IMR-90 (cell line): Measurements from ENCODE around the gene RBM5. TPM values are rescaled to one million over a fixed set of nuclear protein-coding genes. Genes with fewer than 3 reads are reported as not detected.

Source experiments
- ATAC-seq: fragments of 200-7000 bp; cut with Tn5 transposase; 2 replicates; pipeline ENCODE4 v1.9.1; 2020; ENCODE audit warnings: low read depth, mild to moderate bottlenecking, moderate library complexity
- BruUV-seq: library from RNA; stranded (reverse); fragments of 400-500 nt; replicated peaks from 2 replicates; lab custom pipeline; 2021; lab: Mats Ljungman, UMichigan
- CTCF ChIA-PET: fragments of 300-600 bp; formaldehyde crosslinking; extraction: SDS; loops from one replicate; lab custom pipeline; 2021; ENCODE audit warnings: antibody characterized with exemption; lab: Yijun Ruan, JAX
- POLR2A ChIA-PET: fragments of 300-600 bp; sonication (Branson Sonifier 250); formaldehyde crosslinking; loops from one replicate; lab custom pipeline; 2022; ENCODE audit warnings: antibody characterized with exemption; ENCODE audit not compliant: unreplicated experiment; lab: Charles Lee
- DNase-seq: peaks from one replicate; pipeline ENCODE4 v3.0.0; 2013
- H2AFZ ChIP-seq: replicated peaks from 2 replicates; pipeline ENCODE3; 2013; ENCODE audit warnings: low read length, mild to moderate bottlenecking; ENCODE audit not compliant: poor library complexity
- H2AK5ac ChIP-seq: 2 replicates; pipeline ENCODE4 v1.6.1; 2013; ENCODE audit warnings: low read depth, low read length, inconsistent platforms
- H2AK9ac ChIP-seq: replicated peaks from 2 replicates; pipeline ENCODE3; 2013; ENCODE audit warnings: mild to moderate bottlenecking, low read depth, low read length, moderate library complexity; ENCODE audit not compliant: poor library complexity
- H2BK120ac ChIP-seq: 2 replicates; pipeline ENCODE4 v1.6.1; 2013; ENCODE audit warnings: low read depth, low read length, inconsistent platforms
- H2BK15ac ChIP-seq: 3 replicates; pipeline ENCODE4 v1.6.1; 2013; ENCODE audit warnings: low read depth, low read length, inconsistent platforms
- H2BK20ac ChIP-seq: 2 replicates; pipeline ENCODE4 v1.6.1; 2013; ENCODE audit warnings: low read depth, mild to moderate bottlenecking, inconsistent platforms, low read length, moderate library complexity
- H2BK5ac ChIP-seq: 2 replicates; pipeline ENCODE4 v1.6.1; 2013; ENCODE audit warnings: mild to moderate bottlenecking, low read depth, low read length, inconsistent platforms; ENCODE audit not compliant: poor library complexity, severe bottlenecking
- H3K14ac ChIP-seq: replicated peaks from 2 replicates; pipeline ENCODE4 v1.6.1; 2013; ENCODE audit warnings: low read depth, low read length, inconsistent platforms
- H3K18ac ChIP-seq: 2 replicates; pipeline ENCODE4 v1.6.1; 2013; ENCODE audit warnings: low read depth, low read length, control low read depth
- H3K23ac ChIP-seq: 2 replicates; pipeline ENCODE4 v1.6.1; 2013; ENCODE audit warnings: low read depth, low read length, inconsistent platforms
- H3K27ac ChIP-seq: 2 replicates; pipeline ENCODE4 v1.5.1; 2013; ENCODE audit warnings: mild to moderate bottlenecking, control low read depth, low read length; ENCODE audit not compliant: insufficient read depth
- H3K27me3 ChIP-seq: 2 replicates; pipeline ENCODE4 v1.6.1; 2013; ENCODE audit warnings: low read length; ENCODE audit not compliant: control insufficient read depth, insufficient read depth
- H3K36me3 ChIP-seq: 2 replicates; pipeline ENCODE4 v1.6.1; 2013; ENCODE audit warnings: low read length, mixed read lengths; ENCODE audit not compliant: control insufficient read depth, insufficient read depth
- H3K4ac ChIP-seq: 2 replicates; pipeline ENCODE4 v1.6.1; 2013; ENCODE audit warnings: low read depth, low read length, inconsistent platforms
- H3K4me1 ChIP-seq: 2 replicates; pipeline ENCODE4 v1.6.1; 2013; ENCODE audit warnings: low read length, mixed read lengths; ENCODE audit not compliant: control insufficient read depth, insufficient read depth
- H3K4me2 ChIP-seq: 2 replicates; pipeline ENCODE4 v1.6.1; 2013; ENCODE audit warnings: low read depth, mild to moderate bottlenecking, control low read depth, low read length, moderate library complexity
- H3K4me3 ChIP-seq: 2 replicates; pipeline ENCODE4 v1.5.1; 2013; ENCODE audit warnings: low read depth, mild to moderate bottlenecking, control low read depth, low read length, moderate library complexity; ENCODE audit not compliant: insufficient read depth
- H3K56ac ChIP-seq: 2 replicates; pipeline ENCODE4 v1.6.1; 2013; ENCODE audit warnings: low read length, inconsistent platforms; ENCODE audit not compliant: insufficient read depth; ENCODE audit errors: extremely low read depth
- H3K79me1 ChIP-seq, 2 experiments: 2 replicates each; pipeline ENCODE4 v1.6.1; 2013; ENCODE audit warnings: low read length in 2 of 2, inconsistent platforms in 1 of 2, low read depth in 1 of 2
- H3K9ac ChIP-seq: 2 replicates; pipeline ENCODE4 v1.6.1; 2013; ENCODE audit warnings: low read depth, low read length, control low read depth
- H3K9me1 ChIP-seq: 2 replicates; pipeline ENCODE4 v1.6.1; 2013; ENCODE audit warnings: low read length, inconsistent platforms; ENCODE audit not compliant: insufficient read depth
- H3K9me3 ChIP-seq: 2 replicates; pipeline ENCODE4 v1.6.1; 2013; ENCODE audit warnings: low read length; ENCODE audit not compliant: control insufficient read depth, insufficient read depth
- H4K20me1 ChIP-seq: 2 replicates; pipeline ENCODE4 v1.6.1; 2013; ENCODE audit warnings: low read length, inconsistent platforms; ENCODE audit not compliant: insufficient read depth
- H4K5ac ChIP-seq: 2 replicates; pipeline ENCODE4 v1.6.1; 2013; ENCODE audit warnings: mild to moderate bottlenecking, low read depth, low read length, control low read depth
- H4K8ac ChIP-seq, 2 experiments: 2 replicates each; pipeline ENCODE4 v1.6.1; 2013; ENCODE audit warnings: low read depth in 2 of 2, low read length in 2 of 2, control low read depth in 1 of 2, inconsistent platforms in 1 of 2
- H4K91ac ChIP-seq: 2 replicates; pipeline ENCODE4 v1.6.1; 2013; ENCODE audit warnings: low read depth, low read length, inconsistent platforms; ENCODE audit not compliant: insufficient read depth
- MXI1 ChIP-seq: IDR thresholded peaks from 2 replicates; pipeline ENCODE4 v1.6.1; 2012; ENCODE audit warnings: low read depth, mild to moderate bottlenecking, low read length, moderate library complexity, borderline replicate concordance
- USF2 ChIP-seq: fragments of 150-350 bp; IDR thresholded peaks from 2 replicates; pipeline ENCODE4 v1.6.1; 2017; ENCODE audit warnings: mild to moderate bottlenecking, antibody characterized with exemption, low read length, low read depth
- WGBS, 2 experiments: methylation state at CpG; one replicate each; pipeline versions ENCODE4 v1.1.5 to v1.1.7; 2013; ENCODE audit warnings: missing lambda C conversion rate in 2 of 2; ENCODE audit not compliant: insufficient read length in 1 of 2; ENCODE audit errors: extremely low coverage in 2 of 2; 5-methylcytosine and 5-hydroxymethylcytosine counted together
- dilution Hi-C: fragments of 300-500 bp; cut with HindIII; formaldehyde crosslinking; loops from one replicate; pipeline ENCODE4 v1.14.3; 2018; ENCODE audit warnings: low sequenced_read_pairs; ENCODE audit not compliant: unreplicated experiment
- in situ Hi-C: fragments of 300-500 bp; cut with MboI; formaldehyde crosslinking; loops from 3 replicates; pipeline ENCODE4 v1.14.3; 2019; ENCODE audit warnings: low sequenced_read_pairs, inconsistent platforms, mixed read lengths
- intact Hi-C: fragments of 100-400 bp; cut with micrococcal nuclease; formaldehyde crosslinking; loops from 2 replicates; pipeline ENCODE4 v1.10.0; 2022
- polyA plus RNA-seq, 3 experiments: library from polyadenylated mRNA; depleted of rRNA; stranded (reverse); fragments of >200 nt; gene quantifications; 2 replicates each; pipeline ENCODE4 v1.2.3, GENCODE V29; 2012; ENCODE audit warnings: low replicate concordance in 1 of 3
- total RNA-seq: library from RNA; depleted of rRNA; stranded (reverse); fragments of >200 nt; gene quantifications from 2 replicates; pipeline ENCODE4 v1.2.3, GENCODE V29; 2012

RBM5 gene
- total and polyA plus RNA-seq, 2 of the 4 experiments (the other 2 are of a cell fraction) = 121 to 155 TPM

GRCh38 chr3:50123394-50124051 lies 34.8 kb downstream of the RBM5 start (continued):
- TF ChIP-seq MXI1 = no peak

GRCh38 chr3:50124052-50124799 lies 35.5 kb downstream of the RBM5 start:
- BruUV-seq = no TSS peak
- Histone ChIP-seq H4K8ac (peak overlapping the region; percentile 47 to 73; a peak in 2 of 4 replicates), H2AK5ac (0 out of 2 replicates have a peak overlapping the region, but pooled peaks have one; percentile 17), H3K18ac (peak overlapping the region; percentile 24), H3K9me3 (no peaks in the 10 kb centered on the region), H3K56ac (no peak overlapping the region), H3K9ac (peak overlapping the region; percentile 6; the same call in 1 of the 2 replicates), H3K4me3 (no peak overlapping the region), H3K23ac (peak overlapping the region; percentile 75; the same call in 1 of the 2 replicates), H2AFZ (peak overlapping the region; percentile 86), H2BK15ac (peak overlapping the region; percentile 88; the same call in 2 of the 3 replicates), H3K79me1 (peaks cover 0 to 12% of the 10 kb centered on the region in 2 experiments; a peak in 1 of 4 replicates), H3K36me3 (peaks cover 15% of the 10 kb centered on the region), H4K20me1 (peaks cover 30% of the 10 kb centered on the region), H4K5ac (peak overlapping the region; percentile 58), H2BK20ac (no peak overlapping the region; the same call in 1 of the 2 replicates), H3K4me1 (peaks cover 31% of the 10 kb centered on the region), H3K27ac (peak overlapping the region; percentile 27; the same call in 1 of the 2 replicates), H3K27me3 (no peaks in the 10 kb centered on the region), H3K14ac (0 out of 2 replicates have a peak overlapping the region, but pooled peaks have one; percentile 17), H2BK5ac (peak overlapping the region; percentile 3), H2AK9ac (peak overlapping the region; percentile 93), H3K4me2 (no peak overlapping the region), H3K9me1 (peaks cover 20% of the 10 kb centered on the region; the same call in 1 of the 2 replicates), H3K4ac (peak overlapping the region; percentile 72), H4K91ac (peak overlapping the region; percentile 62), H2BK120ac (peak overlapping the region; percentile 63)
- in situ Hi-C loops (loop anchor here (5.0 kb wide), 1 partner anchor 58 kb away; no protein-coding TSS in a partner anchor), dilution Hi-C loops (no loop called here), intact Hi-C loops (no loop called here)
- TF ChIP-seq MXI1 (no peak), USF2 (peak; percentile 43; the same call in 1 of the 2 replicates)
- DNase-seq (no peak), ATAC-seq (0 out of 2 replicates have a peak, but pooled peaks have one; percentile 2)
- ChIA-PET POLR2A (no interaction called here), CTCF (interaction anchor here (0.8 kb wide), 1 partner anchor 66 kb away, joined by 3 read pairs; no protein-coding TSS in a partner anchor)
- no CpG with 5 or more reads among the region's 15 CpGs for WGBS, 2 experiments
